Testis (tissue), 3 donors: Measurements from ENCODE around the gene PDE6D. TPM values are rescaled to one million over a fixed set of nuclear protein-coding genes. Genes with fewer than 3 reads are reported as not detected.

Source experiments
- DNase-seq: peaks from one replicate; pipeline ENCODE4 v3.0.0-alpha.2; 2019
- H3K27ac ChIP-seq, 2 donors: fragments of 200-600 bp; sonication (generic); one replicate each; pipeline ENCODE4 v1.5.1; 2019
- H3K27me3 ChIP-seq: fragments of 200-600 bp; sonication (generic); one replicate; pipeline ENCODE4 v1.5.1; 2019
- H3K36me3 ChIP-seq: fragments of 200-600 bp; sonication (generic); one replicate; pipeline ENCODE4 v1.5.1; 2017; ENCODE audit warnings: low read depth; ENCODE audit errors: missing control alignments
- H3K4me1 ChIP-seq: fragments of 200-600 bp; sonication (generic); one replicate; pipeline ENCODE4 v1.5.1; 2019
- H3K4me3 ChIP-seq, 2 donors: fragments of 200-600 bp; sonication (generic); one replicate each; pipeline ENCODE4 v1.5.1; 2017 to 2019
- H3K9me3 ChIP-seq: fragments of 200-600 bp; sonication (generic); one replicate; pipeline ENCODE4 v1.5.1; 2017
- POLR2A ChIP-seq: fragments of 450-650 bp; IDR thresholded peaks from one replicate; pipeline ENCODE4 v1.6.1; 2017; ENCODE audit warnings: antibody characterized with exemption, mild to moderate bottlenecking, moderate library complexity
- WGBS, 2 donors: methylation state at CpG; one replicate each; pipeline ENCODE4 v1.1.5; 2018; 5-methylcytosine and 5-hydroxymethylcytosine counted together
- intact Hi-C: fragments of 100-400 bp; cut with DNase I; formaldehyde crosslinking; loops from one replicate; pipeline ENCODE4 v1.15.1; 2023; ENCODE audit warnings: low total_unique reads
- polyA plus RNA-seq: library from polyadenylated mRNA; stranded (reverse); fragments of 350-450 nt; fragmentation: Illumina TruSeq; extraction: RNeasy Lipid Tissue Mini Kit (QIAGEN cat#74804); gene quantifications from one replicate; pipeline ENCODE4 v1.2.3, GENCODE V29; 2014; ENCODE audit warnings: low read depth, low replicate concordance; ENCODE audit not compliant: insufficient read depth
- total RNA-seq, 2 donors: library from RNA; depleted of rRNA; stranded (reverse); fragments of >200 nt; gene quantifications; one replicate each; pipeline ENCODE4 v1.2.3, GENCODE V29; 2016
- TF ChIP-seq, protein P1 (sequence below), 3 experiments: fragments of 450-650 bp in 2 of 3; fragments of 200-600 bp in 1 of 3; sonication (generic) in 1 of 3; IDR thresholded peaks; one replicate each; pipeline ENCODE4 v1.5.1; 2016 to 2019; ENCODE audit warnings: antibody characterized with exemption in 3 of 3, mild to moderate bottlenecking in 2 of 3, moderate library complexity in 1 of 3

The PDE6D gene
- total and polyA plus RNA-seq, 3 donors from 2014 or later, result 39.9 to 102 (median 66.5) TPM

DNA sequence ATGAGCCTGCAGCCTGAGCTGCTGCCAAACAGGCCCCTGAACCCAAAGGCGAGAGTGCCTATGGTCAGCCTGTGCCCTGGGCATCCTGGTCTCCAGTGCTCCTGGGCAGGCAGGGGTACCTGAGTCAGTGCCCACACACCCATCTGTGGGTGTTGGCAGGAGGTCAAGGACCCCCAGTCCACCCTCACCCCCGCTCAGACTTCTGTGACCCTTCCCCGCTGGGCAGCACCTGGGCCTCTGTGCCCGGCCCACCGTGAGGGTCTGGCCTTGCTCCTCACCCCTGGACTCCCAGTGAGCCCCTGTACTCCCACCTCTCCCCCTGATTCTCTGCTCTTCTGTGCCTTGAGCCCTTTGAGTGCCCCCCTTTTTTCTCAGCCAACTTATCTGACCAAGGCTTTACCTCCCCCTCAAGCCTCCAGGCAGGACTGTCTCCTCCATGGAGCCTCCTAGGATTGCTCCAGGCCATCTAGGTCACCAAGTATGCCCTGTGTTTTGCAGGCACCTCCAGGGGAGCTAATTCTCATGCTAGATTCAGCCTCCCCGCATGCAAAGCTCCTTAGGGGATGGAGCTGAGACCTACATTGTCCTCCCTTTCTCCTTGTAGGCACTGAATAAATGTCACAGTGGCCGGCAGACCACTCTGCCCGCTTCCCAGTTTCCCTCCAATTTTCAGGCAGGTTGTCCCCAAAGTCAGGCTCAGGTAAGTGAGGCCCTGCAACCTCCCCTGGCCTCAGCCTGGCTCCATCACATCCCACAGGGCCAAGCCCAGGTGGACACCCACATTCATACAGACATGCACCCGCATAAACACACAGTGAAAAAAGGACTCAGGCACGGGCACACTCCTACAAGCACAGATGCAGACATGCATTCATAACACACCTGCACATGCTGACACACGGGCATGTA lies 94.6 kb downstream of the PDE6D start:
- Histone ChIP-seq H3K4me3 (no peak overlapping the region), H3K4me1 (peaks cover 5% of the 10 kb centered on the region), H3K9me3 (no peaks in the 10 kb centered on the region), H3K27me3 (no peaks in the 10 kb centered on the region), H3K27ac (no peak overlapping the region), H3K36me3 (no peaks in the 10 kb centered on the region)
- no peak for TF ChIP-seq POLR2A
- TF ChIP-seq, protein P1, sequence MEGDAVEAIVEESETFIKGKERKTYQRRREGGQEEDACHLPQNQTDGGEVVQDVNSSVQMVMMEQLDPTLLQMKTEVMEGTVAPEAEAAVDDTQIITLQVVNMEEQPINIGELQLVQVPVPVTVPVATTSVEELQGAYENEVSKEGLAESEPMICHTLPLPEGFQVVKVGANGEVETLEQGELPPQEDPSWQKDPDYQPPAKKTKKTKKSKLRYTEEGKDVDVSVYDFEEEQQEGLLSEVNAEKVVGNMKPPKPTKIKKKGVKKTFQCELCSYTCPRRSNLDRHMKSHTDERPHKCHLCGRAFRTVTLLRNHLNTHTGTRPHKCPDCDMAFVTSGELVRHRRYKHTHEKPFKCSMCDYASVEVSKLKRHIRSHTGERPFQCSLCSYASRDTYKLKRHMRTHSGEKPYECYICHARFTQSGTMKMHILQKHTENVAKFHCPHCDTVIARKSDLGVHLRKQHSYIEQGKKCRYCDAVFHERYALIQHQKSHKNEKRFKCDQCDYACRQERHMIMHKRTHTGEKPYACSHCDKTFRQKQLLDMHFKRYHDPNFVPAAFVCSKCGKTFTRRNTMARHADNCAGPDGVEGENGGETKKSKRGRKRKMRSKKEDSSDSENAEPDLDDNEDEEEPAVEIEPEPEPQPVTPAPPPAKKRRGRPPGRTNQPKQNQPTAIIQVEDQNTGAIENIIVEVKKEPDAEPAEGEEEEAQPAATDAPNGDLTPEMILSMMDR (IDR thresholded peaks at IDR 0.05), result no peak
- WGBS, 2 donors, result 84 to 95% methylated on average over 11 of the region's 11 CpGs
- no peak for DNase-seq
- intact Hi-C loops, result no loop called here

GRCh38 chr2:231685349-231686191 lies 95.5 kb downstream of the PDE6D start:
- Histone ChIP-seq H3K9me3 (no peaks in the 10 kb centered on the region), H3K27ac (no peak overlapping the region), H3K4me3 (no peak overlapping the region), H3K27me3 (no peaks in the 10 kb centered on the region), H3K36me3 (no peaks in the 10 kb centered on the region), H3K4me1 (peaks cover 7% of the 10 kb centered on the region)
- no peak for DNase-seq
- intact Hi-C loops, result no loop called here
- WGBS, 2 donors, result 73 to 74% methylated on average over 9 to 20 of the region's 20 CpGs
- TF ChIP-seq POLR2A, result no peak
- TF ChIP-seq, protein P1 (IDR thresholded peaks at IDR 0.05), result no peak

DNA sequence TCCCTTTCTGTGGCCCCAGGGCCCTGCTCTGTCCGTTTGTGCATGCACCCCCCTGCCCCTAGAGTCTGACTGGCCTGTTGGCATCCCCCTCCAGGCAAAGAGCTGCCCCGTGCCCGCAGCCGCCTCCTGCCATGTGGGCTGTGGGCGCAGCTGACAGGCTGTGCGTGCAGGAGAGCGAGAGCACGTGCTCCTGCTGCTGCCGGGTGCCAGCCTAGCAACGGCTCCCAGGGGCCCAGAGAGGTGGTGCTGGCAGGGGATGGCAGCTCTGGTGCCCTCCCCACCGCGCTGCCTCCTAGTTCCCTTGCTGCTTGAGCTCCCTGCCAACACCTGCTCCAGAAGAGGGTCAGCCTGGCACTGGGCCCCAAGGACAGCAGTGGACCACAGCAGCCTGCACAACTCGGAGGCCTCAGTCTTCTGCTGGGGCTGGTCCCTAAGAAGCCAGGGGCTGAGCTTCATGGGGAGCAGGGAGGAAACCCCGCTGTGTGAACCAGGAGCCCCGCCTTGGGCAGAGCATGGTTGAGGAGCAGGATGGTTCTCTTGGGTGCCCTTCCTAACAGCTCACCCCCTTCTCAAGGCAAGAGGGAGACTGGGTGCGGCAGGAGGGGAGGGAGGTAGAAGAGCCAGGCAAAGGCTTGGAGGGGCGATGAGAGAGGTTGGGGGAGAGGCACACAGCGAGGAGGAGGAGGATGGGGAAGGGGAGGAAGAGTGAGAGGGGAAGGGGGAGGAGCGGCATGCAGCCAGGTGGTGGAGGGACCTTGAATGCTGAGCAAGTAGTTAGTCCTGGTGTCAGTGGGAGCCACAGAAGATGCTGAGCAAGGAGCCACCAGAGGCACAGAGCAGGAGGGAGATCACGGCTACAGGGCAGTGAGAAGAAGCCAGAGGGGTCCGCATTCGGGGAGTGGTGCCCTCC lies 96.5 kb downstream of the PDE6D start:
- TF ChIP-seq POLR2A, result no peak
- TF ChIP-seq, protein P1 (IDR thresholded peaks at IDR 0.05), result no peak
- DNase-seq, result no peak
- 62 to 81% methylated on average over 17 to 18 of the region's 22 CpGs for WGBS, 2 donors

DNA sequence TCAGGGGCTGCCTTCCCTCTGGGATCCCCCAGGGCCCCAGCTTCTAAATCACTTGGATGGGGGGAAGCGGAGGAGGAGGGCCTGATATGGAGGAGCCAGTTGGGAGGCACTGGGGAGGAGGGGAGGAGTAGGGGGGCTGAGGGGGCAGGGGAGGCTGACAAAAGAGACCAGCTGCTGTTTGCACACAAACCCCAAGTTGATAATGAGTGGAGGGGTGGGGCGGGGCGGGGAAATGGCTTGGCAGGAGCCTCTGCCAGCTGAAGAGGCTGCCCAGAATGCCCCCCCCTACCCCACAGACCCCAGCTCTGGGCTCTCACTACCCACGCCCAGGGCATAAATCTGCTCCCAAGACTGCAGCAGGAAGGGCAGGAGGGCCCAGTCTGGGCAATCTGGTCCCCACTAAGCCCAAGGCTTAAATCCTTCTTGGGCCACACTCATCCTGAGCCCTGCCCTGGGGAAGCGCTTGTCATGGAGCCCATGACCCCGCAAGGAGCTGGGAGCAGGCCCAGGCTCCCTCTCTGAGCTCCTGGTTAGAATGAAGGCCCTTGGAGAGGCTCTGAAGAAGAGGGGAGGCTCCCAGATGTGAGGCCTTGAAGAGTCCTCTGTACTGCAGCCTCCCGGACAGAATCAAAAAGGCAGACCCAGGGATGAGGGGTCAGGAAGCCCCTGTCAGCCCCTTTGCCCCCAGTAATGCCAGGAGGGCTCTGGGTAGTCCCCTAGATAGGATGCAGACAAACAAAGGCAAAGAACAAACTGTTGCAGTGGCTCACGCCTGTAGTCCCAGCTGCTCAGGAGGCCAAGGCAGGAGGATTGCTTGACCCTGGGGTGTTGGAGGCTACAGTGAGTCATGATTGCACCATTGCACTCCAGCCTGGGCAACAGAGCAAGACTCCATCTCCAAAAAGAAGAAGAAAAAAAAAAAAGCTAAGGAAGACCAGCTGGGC lies 97.5 kb downstream of the PDE6D start:
- 74 to 89% methylated on average over 3 to 8 of the region's 8 CpGs for WGBS, 2 donors
- H3K27me3 ChIP-seq, result no peaks in the 10 kb centered on the region
- H3K9me3 ChIP-seq, result no peaks in the 10 kb centered on the region
- H3K4me3 ChIP-seq, result no peak overlapping the region
- TF ChIP-seq POLR2A, result no peak
- TF ChIP-seq, protein P1 (IDR thresholded peaks at IDR 0.05), result no peak
- no peak overlapping the region for H3K27ac ChIP-seq
- intact Hi-C loops, result no loop called here
- DNase-seq, result no peak
- H3K36me3 ChIP-seq, result no peaks in the 10 kb centered on the region
- peaks cover 7% of the 10 kb centered on the region for H3K4me1 ChIP-seq

More for the DNA sequence above, 96.5 kb downstream of the PDE6D start:
- Histone ChIP-seq H3K36me3 (no peaks in the 10 kb centered on the region), H3K4me1 (peaks cover 7% of the 10 kb centered on the region), H3K9me3 (no peaks in the 10 kb centered on the region), H3K27ac (no peak overlapping the region), H3K27me3 (no peaks in the 10 kb centered on the region), H3K4me3 (no peak overlapping the region)
- intact Hi-C loops, result no loop called here
